ENCODE results near the gene NAV2.

DNA sequence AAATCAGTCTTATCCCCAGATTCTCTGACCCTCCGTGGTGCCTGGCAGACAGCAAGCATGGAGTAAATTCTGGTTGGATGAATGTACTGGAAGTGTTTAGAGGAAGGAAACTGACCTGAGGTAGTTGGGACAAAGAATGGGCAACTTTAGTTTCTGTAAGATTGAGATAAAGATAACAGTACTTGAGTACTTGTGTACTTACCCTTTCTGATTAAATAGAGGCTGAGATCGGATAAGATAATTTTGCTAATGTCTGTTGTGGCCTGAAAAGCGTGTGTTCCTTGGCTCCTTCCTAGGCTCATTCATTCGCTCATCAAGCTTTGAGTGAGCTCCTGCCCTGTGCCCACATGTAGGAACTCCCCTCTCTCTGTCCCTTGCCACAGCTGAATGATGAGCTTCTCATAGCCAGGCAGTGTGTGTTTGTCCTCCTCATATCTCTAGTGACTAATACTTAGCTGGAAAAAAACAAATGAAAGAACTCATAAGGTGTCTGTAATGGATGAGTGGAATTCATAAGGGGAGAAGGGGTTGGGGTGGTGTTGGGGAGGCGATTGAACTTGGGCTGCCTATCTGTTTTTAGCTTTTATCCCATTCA, 329.5 kb downstream of the NAV2 start:
- TF ChIP-seq EZH2 (IDR thresholded peaks at IDR 0.05; ENCODE audit: low read length, missing control alignments) = no peak
- TF ChIP-seq, protein P1, sequence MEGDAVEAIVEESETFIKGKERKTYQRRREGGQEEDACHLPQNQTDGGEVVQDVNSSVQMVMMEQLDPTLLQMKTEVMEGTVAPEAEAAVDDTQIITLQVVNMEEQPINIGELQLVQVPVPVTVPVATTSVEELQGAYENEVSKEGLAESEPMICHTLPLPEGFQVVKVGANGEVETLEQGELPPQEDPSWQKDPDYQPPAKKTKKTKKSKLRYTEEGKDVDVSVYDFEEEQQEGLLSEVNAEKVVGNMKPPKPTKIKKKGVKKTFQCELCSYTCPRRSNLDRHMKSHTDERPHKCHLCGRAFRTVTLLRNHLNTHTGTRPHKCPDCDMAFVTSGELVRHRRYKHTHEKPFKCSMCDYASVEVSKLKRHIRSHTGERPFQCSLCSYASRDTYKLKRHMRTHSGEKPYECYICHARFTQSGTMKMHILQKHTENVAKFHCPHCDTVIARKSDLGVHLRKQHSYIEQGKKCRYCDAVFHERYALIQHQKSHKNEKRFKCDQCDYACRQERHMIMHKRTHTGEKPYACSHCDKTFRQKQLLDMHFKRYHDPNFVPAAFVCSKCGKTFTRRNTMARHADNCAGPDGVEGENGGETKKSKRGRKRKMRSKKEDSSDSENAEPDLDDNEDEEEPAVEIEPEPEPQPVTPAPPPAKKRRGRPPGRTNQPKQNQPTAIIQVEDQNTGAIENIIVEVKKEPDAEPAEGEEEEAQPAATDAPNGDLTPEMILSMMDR (conservative IDR thresholded peaks at IDR 0.05 in 1 of 2, IDR thresholded peaks at IDR 0.05 in 1 of 2; ENCODE audit: low read depth in 1 of 2, low read length in 2 of 2) = no peak
